ENCODE data around the gene PUSL1. TPM values are rescaled to one million over a fixed set of nuclear protein-coding genes. Genes with fewer than 3 reads are reported as not detected.

PUSL1 gene
- total and polyA plus RNA-seq, 2 donors (not counting 1 experiment from before 2014, with no cell fraction given), result 15.7 to 25.8 TPM

DNA sequence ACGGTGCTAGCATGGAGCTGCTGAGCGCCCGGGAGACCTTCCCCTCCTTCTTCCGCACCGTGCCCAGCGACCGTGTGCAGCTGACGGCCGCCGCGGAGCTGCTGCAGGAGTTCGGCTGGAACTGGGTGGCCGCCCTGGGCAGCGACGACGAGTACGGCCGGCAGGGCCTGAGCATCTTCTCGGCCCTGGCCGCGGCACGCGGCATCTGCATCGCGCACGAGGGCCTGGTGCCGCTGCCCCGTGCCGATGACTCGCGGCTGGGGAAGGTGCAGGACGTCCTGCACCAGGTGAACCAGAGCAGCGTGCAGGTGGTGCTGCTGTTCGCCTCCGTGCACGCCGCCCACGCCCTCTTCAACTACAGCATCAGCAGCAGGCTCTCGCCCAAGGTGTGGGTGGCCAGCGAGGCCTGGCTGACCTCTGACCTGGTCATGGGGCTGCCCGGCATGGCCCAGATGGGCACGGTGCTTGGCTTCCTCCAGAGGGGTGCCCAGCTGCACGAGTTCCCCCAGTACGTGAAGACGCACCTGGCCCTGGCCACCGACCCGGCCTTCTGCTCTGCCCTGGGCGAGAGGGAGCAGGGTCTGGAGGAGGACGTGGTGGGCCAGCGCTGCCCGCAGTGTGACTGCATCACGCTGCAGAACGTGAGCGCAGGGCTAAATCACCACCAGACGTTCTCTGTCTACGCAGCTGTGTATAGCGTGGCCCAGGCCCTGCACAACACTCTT is 23.8 kb downstream of the PUSL1 start:
- DNase-seq, result no peak
- Histone ChIP-seq H3K9ac (ENCODE audit: low read length) (no peak overlapping the region), H3K4me2 (replicated peaks; ENCODE audit: low read depth, low read length, poor library complexity, severe bottlenecking) (no peak overlapping the region), H3K9me3 (ENCODE audit: control extremely low read depth in 1 of 3, control insufficient read depth in 2 of 3, insufficient read depth in 1 of 3, low read length in 2 of 3) (peaks cover 0 to 16% (median 0%) of the 10 kb centered on the region in 3 donors), H3K4me1 (ENCODE audit: control insufficient read depth in 2 of 2, insufficient read depth in 2 of 2, low read length in 2 of 2) (peaks cover 0 to 16% of the 10 kb centered on the region in 2 donors), H3K4me3 (ENCODE audit: control extremely low read depth in 1 of 5, extremely low read depth in 1 of 5, insufficient read depth in 1 of 5, low read depth in 2 of 5, low read length in 4 of 5) (no peak overlapping the region), H3K27me3 (replicated peaks in 1 of 4; ENCODE audit: control extremely low read depth in 1 of 4, control insufficient read depth in 3 of 4, insufficient read depth in 4 of 4, low read length in 3 of 4) (no peaks in the 10 kb centered on the region), H3K79me2 (ENCODE audit: control insufficient read depth, insufficient read depth, low read length) (no peaks in the 10 kb centered on the region), H4K20me1 (ENCODE audit: control insufficient read depth, insufficient read depth, low read length, poor library complexity, severe bottlenecking) (no peaks in the 10 kb centered on the region), H3K27ac (ENCODE audit: low read length in 2 of 2) (no peak overlapping the region), H3K36me3 (replicated peaks in 1 of 2; ENCODE audit: control extremely low read depth in 1 of 2, control insufficient read depth in 1 of 2, extremely low read depth in 1 of 2, insufficient read depth in 2 of 2, low read length in 1 of 2) (peaks cover 0 to 4% of the 10 kb centered on the region in 2 experiments), H2AFZ (ENCODE audit: insufficient read depth, low read depth, low read length, poor library complexity, severe bottlenecking) (no peak overlapping the region)
- intact Hi-C loops (cut with micrococcal nuclease), result no loop called here
- ATAC-seq (ENCODE audit: low read depth), result no peak
- Mint-ChIP-seq H3K27me3 (no peaks in the 10 kb centered on the region), H3K4me1 (peaks cover 7% of the 10 kb centered on the region), H3K27ac (no peak overlapping the region), H3K9me3 (ENCODE audit: insufficient read depth) (no peaks in the 10 kb centered on the region), H3K4me3 (no peak overlapping the region)
- ChIA-PET POLR2A (interaction anchor here (0.7 kb wide), 1 partner anchor 10 kb away, joined by 12 read pairs; no protein-coding TSS in a partner anchor), CTCF (no interaction called here)
- TF ChIP-seq, protein P1, sequence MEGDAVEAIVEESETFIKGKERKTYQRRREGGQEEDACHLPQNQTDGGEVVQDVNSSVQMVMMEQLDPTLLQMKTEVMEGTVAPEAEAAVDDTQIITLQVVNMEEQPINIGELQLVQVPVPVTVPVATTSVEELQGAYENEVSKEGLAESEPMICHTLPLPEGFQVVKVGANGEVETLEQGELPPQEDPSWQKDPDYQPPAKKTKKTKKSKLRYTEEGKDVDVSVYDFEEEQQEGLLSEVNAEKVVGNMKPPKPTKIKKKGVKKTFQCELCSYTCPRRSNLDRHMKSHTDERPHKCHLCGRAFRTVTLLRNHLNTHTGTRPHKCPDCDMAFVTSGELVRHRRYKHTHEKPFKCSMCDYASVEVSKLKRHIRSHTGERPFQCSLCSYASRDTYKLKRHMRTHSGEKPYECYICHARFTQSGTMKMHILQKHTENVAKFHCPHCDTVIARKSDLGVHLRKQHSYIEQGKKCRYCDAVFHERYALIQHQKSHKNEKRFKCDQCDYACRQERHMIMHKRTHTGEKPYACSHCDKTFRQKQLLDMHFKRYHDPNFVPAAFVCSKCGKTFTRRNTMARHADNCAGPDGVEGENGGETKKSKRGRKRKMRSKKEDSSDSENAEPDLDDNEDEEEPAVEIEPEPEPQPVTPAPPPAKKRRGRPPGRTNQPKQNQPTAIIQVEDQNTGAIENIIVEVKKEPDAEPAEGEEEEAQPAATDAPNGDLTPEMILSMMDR (IDR thresholded peaks at IDR 0.05), result no peak
- TF ChIP-seq EZH2 (IDR thresholded peaks at IDR 0.05; ENCODE audit: borderline replicate concordance, insufficient read depth, low read depth, low read length, poor library complexity, severe bottlenecking), result no peak
- 92% methylated on average over 57 of the region's 57 CpGs for WGBS (ENCODE audit: insufficient coverage)

GRCh38 chr1:1332774-1333480 is 24.5 kb downstream of the PUSL1 start:
- 92% methylated on average over 48 of the region's 48 CpGs for WGBS (ENCODE audit: insufficient coverage)
- H3K27ac Mint-ChIP-seq, result no peak overlapping the region
- Histone ChIP-seq H3K27ac (ENCODE audit: low read length in 2 of 2) (no peak overlapping the region), H3K9me3 (ENCODE audit: control extremely low read depth in 1 of 3, control insufficient read depth in 2 of 3, insufficient read depth in 1 of 3, low read length in 2 of 3) (peaks cover 0 to 16% (median 0%) of the 10 kb centered on the region in 3 donors), H3K36me3 (replicated peaks in 1 of 2; ENCODE audit: control extremely low read depth in 1 of 2, control insufficient read depth in 1 of 2, extremely low read depth in 1 of 2, insufficient read depth in 2 of 2, low read length in 1 of 2) (peaks cover 0 to under 1% of the 10 kb centered on the region in 2 experiments), H3K9ac (ENCODE audit: low read length) (no peak overlapping the region), H3K79me2 (ENCODE audit: control insufficient read depth, insufficient read depth, low read length) (no peaks in the 10 kb centered on the region), H3K4me1 (ENCODE audit: control insufficient read depth in 2 of 2, insufficient read depth in 2 of 2, low read length in 2 of 2) (peaks cover 0 to 16% of the 10 kb centered on the region in 2 donors), H3K4me3 (ENCODE audit: control extremely low read depth in 1 of 5, extremely low read depth in 1 of 5, insufficient read depth in 1 of 5, low read depth in 2 of 5, low read length in 4 of 5) (no peak overlapping the region), H4K20me1 (ENCODE audit: control insufficient read depth, insufficient read depth, low read length, poor library complexity, severe bottlenecking) (no peaks in the 10 kb centered on the region), H3K27me3 (replicated peaks in 1 of 4; ENCODE audit: control extremely low read depth in 1 of 4, control insufficient read depth in 3 of 4, insufficient read depth in 4 of 4, low read length in 3 of 4) (no peaks in the 10 kb centered on the region), H2AFZ (ENCODE audit: insufficient read depth, low read depth, low read length, poor library complexity, severe bottlenecking) (no peak overlapping the region), H3K4me2 (replicated peaks; ENCODE audit: low read depth, low read length, poor library complexity, severe bottlenecking) (no peak overlapping the region)
- DNase-seq, result no peak
- TF ChIP-seq, protein P1 (IDR thresholded peaks at IDR 0.05), result no peak
- no peak for TF ChIP-seq EZH2 (IDR thresholded peaks at IDR 0.05; ENCODE audit: borderline replicate concordance, insufficient read depth, low read depth, low read length, poor library complexity, severe bottlenecking)
- H3K9me3 Mint-ChIP-seq (ENCODE audit: insufficient read depth), result no peaks in the 10 kb centered on the region
- no peak for ATAC-seq (ENCODE audit: low read depth)
- ChIA-PET CTCF (no interaction called here), POLR2A (no interaction called here)
- no peaks in the 10 kb centered on the region for H3K27me3 Mint-ChIP-seq
- H3K4me1 Mint-ChIP-seq, result peaks cover 7% of the 10 kb centered on the region
- intact Hi-C loops (cut with micrococcal nuclease), result no loop called here
- H3K4me3 Mint-ChIP-seq, result no peak overlapping the region

Data from B cell (primary cell).